Vagina (tissue), 2 donors: ENCODE results near the gene CEBPE. TPM values are rescaled to one million over a fixed set of nuclear protein-coding genes. Genes with fewer than 3 reads are reported as not detected.
A peak's percentile ranks its signal among the peaks of the same experiment; 100 is the strongest.

Experiments
- DNase-seq, 2 donors: peaks; one replicate each; pipeline ENCODE4 v3.0.0-alpha.2; 2017; ENCODE audit errors: extremely low spot score in 2 of 2
- H3K27ac ChIP-seq: fragments of 200-600 bp; sonication (generic); one replicate; pipeline ENCODE4 v1.5.1; 2019
- H3K27me3 ChIP-seq: fragments of 200-600 bp; sonication (generic); one replicate; pipeline ENCODE4 v1.5.1; 2019
- H3K36me3 ChIP-seq, 2 donors: fragments of 200-600 bp; sonication (generic); one replicate each; pipeline ENCODE4 v1.5.1; 2017 to 2019
- H3K4me1 ChIP-seq: fragments of 200-600 bp; sonication (generic); one replicate; pipeline ENCODE4 v1.5.1; 2019
- H3K4me3 ChIP-seq, 2 donors: fragments of 200-600 bp; sonication (generic); 1 replicate in 1 of 2; 2 replicates in 1 of 2; pipeline ENCODE4 v1.5.1; 2016 to 2019
- H3K9me3 ChIP-seq: fragments of 200-600 bp; sonication (generic); one replicate; pipeline ENCODE4 v1.5.1; 2019
- POLR2A ChIP-seq, 2 donors: fragments of 450-650 bp; IDR thresholded peaks; one replicate each; pipeline ENCODE4 v1.6.1; 2017; ENCODE audit warnings: antibody characterized with exemption in 2 of 2, mild to moderate bottlenecking in 2 of 2, moderate library complexity in 2 of 2
- POLR2AphosphoS5 ChIP-seq, 2 donors: sonication (generic); formaldehyde crosslinking; IDR thresholded peaks; one replicate each; pipeline ENCODE4 v1.9.0; 2017; ENCODE audit warnings: antibody characterized with exemption in 2 of 2, mild to moderate bottlenecking in 2 of 2, low read depth in 1 of 2; ENCODE audit not compliant: insufficient read depth in 1 of 2
- intact Hi-C: fragments of 100-400 bp; cut with DNase I; formaldehyde crosslinking; loops from one replicate; pipeline ENCODE4 v1.15.1; 2023
- total RNA-seq: library from RNA; depleted of rRNA; stranded (reverse); fragments of >200 nt; gene quantifications from one replicate; pipeline ENCODE4 v1.2.3, GENCODE V29; 2016
- TF ChIP-seq, protein P1 (sequence below), 3 experiments: fragments of 450-650 bp in 2 of 3; fragments of 200-600 bp in 1 of 3; sonication (generic) in 1 of 3; IDR thresholded peaks; one replicate each; pipeline ENCODE4 v1.5.1; 2017 to 2019; ENCODE audit warnings: antibody characterized with exemption in 3 of 3, mild to moderate bottlenecking in 2 of 3, moderate library complexity in 2 of 3

CEBPE gene
- total RNA-seq, 1 donor from 2014 or later: not detected

DNA sequence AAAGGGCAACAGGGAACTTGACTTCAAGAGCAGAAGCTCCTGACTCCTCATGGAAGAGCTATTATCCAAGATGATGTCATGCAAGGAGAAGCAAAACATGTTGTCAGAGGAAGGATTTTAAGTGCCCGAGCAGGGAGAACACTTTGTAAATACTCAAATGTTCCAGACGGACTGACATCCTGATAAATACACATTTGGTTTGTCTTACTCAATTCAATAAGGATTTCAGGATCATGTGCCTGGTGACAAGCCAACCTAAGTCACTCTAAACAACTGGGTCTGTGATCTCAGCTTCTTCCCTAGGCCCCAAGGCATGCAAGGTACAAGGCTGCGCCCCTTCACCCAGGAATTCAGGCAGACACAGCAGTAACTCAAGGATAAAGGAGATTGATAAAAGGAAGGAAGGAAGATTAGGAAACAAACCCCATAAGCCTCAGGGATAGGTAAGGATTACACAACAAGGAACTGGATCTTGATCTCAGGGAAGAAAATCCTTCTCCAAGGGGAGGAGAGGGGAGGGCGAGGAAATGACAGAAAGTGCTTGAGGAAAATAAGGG is 26.8 kb upstream of the CEBPE start:
- no peak for DNase-seq
- intact Hi-C loops: no loop called here
- H3K9me3 ChIP-seq: no peaks in the 10 kb centered on the region
- peaks cover 0 to under 1% of the 10 kb centered on the region in 2 donors for H3K36me3 ChIP-seq
- peaks cover 73% of the 10 kb centered on the region for H3K4me1 ChIP-seq
- H3K27me3 ChIP-seq: no peaks in the 10 kb centered on the region
- peak overlapping the region; percentile 87 for H3K27ac ChIP-seq
- TF ChIP-seq, protein P1, sequence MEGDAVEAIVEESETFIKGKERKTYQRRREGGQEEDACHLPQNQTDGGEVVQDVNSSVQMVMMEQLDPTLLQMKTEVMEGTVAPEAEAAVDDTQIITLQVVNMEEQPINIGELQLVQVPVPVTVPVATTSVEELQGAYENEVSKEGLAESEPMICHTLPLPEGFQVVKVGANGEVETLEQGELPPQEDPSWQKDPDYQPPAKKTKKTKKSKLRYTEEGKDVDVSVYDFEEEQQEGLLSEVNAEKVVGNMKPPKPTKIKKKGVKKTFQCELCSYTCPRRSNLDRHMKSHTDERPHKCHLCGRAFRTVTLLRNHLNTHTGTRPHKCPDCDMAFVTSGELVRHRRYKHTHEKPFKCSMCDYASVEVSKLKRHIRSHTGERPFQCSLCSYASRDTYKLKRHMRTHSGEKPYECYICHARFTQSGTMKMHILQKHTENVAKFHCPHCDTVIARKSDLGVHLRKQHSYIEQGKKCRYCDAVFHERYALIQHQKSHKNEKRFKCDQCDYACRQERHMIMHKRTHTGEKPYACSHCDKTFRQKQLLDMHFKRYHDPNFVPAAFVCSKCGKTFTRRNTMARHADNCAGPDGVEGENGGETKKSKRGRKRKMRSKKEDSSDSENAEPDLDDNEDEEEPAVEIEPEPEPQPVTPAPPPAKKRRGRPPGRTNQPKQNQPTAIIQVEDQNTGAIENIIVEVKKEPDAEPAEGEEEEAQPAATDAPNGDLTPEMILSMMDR (IDR thresholded peaks at IDR 0.05): no peak
- TF ChIP-seq POLR2AphosphoS5 (IDR thresholded peaks at IDR 0.05; ENCODE audit: insufficient read depth in 1 of 2, low read depth in 1 of 2): peak; percentile 31 to 83
- H3K4me3 ChIP-seq: no peak overlapping the region

DNA sequence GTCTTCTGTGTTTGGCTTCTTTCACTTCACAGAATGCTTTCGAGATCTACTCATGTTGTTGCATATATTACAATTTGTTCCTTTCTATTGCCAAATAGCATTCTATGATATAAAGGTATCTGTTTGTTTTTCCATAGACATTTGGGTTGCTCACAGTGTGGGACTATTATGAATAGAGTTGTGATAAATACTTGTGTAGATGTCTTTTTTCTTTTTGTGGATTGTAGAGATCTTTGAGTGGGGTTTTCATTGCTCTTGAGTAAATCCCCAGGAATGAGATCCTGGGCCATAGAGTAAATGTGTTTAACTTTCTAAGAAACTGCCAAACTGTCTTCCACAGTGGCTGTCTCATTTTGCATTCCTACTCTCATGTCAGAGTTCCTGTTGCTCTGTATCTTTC is 24.9 kb upstream of the CEBPE start:
- H3K4me3 ChIP-seq: no peak overlapping the region
- H3K9me3 ChIP-seq: no peaks in the 10 kb centered on the region
- intact Hi-C loops: no loop called here
- H3K4me1 ChIP-seq: peaks cover 59% of the 10 kb centered on the region
- no peaks in the 10 kb centered on the region for H3K27me3 ChIP-seq
- H3K27ac ChIP-seq: peak overlapping the region; percentile 87
- no peak for DNase-seq
- TF ChIP-seq, protein P1 (IDR thresholded peaks at IDR 0.05): no peak
- TF ChIP-seq POLR2A (IDR thresholded peaks at IDR 0.05): no peak
- TF ChIP-seq POLR2AphosphoS5 (IDR thresholded peaks at IDR 0.05; ENCODE audit: insufficient read depth in 1 of 2, low read depth in 1 of 2): no peak
- peaks cover 0 to 20% of the 10 kb centered on the region in 2 donors for H3K36me3 ChIP-seq

DNA sequence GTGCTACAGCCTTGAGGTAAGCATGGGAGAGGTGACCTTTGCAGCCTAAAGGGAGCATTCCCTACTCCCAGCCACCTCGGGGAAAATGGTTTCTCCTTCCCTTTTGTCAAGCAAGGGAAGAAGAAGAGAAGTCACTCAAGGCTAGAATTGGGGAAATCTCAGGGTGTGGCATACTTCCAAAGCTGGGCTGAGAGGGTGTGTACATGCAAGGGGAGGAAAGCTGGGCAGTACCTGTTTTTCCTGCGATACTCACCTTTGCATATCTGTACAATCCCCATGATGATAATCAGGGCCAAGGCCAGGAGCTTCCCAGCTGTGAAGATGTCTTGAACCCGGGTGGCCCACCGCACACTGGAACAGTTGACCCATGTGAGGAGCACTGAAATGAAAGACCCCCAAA is 23.8 kb upstream of the CEBPE start:
- peaks cover 63% of the 10 kb centered on the region for H3K4me1 ChIP-seq
- intact Hi-C loops: no loop called here
- H3K36me3 ChIP-seq: peaks cover 0 to 27% of the 10 kb centered on the region in 2 donors
- H3K27ac ChIP-seq: peak overlapping the region; percentile 87
- no peaks in the 10 kb centered on the region for H3K27me3 ChIP-seq
- TF ChIP-seq POLR2AphosphoS5 (IDR thresholded peaks at IDR 0.05; ENCODE audit: insufficient read depth in 1 of 2, low read depth in 1 of 2) (no peak), POLR2A (IDR thresholded peaks at IDR 0.05) (no peak)
- TF ChIP-seq, protein P1 (IDR thresholded peaks at IDR 0.05): no peak
- no peak for DNase-seq
- H3K4me3 ChIP-seq: no peak overlapping the region
- H3K9me3 ChIP-seq: no peaks in the 10 kb centered on the region

DNA sequence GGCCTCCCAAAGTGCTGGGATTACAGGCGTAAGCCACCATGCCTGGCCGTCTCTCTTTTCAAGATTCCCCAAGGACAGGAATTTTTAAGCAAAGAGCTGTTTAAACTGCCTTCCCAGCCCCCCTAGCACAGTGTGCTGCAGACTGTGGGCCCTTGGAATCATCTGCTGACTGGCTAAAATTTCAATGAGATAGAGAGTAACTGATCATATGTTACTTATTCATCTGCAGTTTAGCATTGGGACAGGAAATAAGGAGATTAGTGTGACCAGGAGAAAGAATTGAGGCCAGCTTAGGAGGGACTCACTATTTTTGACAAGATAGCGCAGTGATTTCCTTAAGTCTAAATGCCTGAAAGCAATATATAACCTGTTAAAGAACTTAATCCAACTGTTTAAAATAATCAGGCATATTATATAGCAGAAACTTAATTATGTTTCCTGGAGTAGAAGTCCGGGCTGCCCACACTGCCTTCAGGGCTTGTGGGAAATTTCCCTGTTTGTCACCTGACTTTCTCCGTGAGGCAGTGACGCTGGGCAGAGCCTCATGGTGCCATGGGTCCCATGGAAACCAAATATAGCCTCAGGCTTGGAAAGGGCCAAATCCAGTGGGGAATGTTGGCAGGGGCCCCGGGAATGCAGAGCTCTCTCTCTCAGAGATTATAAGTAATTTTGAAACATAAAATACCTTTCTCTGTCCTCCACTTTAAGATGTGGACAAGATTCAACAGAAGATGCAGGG is 22.8 kb upstream of the CEBPE start:
- H3K4me3 ChIP-seq: no peak overlapping the region
- no peak for DNase-seq
- H3K9me3 ChIP-seq: no peaks in the 10 kb centered on the region
- intact Hi-C loops: no loop called here
- H3K27me3 ChIP-seq: no peaks in the 10 kb centered on the region
- peak overlapping the region; percentile 87 for H3K27ac ChIP-seq
- H3K4me1 ChIP-seq: peaks cover 56% of the 10 kb centered on the region
- TF ChIP-seq, protein P1 (IDR thresholded peaks at IDR 0.05): no peak
- TF ChIP-seq POLR2AphosphoS5 (IDR thresholded peaks at IDR 0.05; ENCODE audit: insufficient read depth in 1 of 2, low read depth in 1 of 2): no peak
- TF ChIP-seq POLR2A (IDR thresholded peaks at IDR 0.05): no peak
- peaks cover 0 to 27% of the 10 kb centered on the region in 2 donors for H3K36me3 ChIP-seq

DNA sequence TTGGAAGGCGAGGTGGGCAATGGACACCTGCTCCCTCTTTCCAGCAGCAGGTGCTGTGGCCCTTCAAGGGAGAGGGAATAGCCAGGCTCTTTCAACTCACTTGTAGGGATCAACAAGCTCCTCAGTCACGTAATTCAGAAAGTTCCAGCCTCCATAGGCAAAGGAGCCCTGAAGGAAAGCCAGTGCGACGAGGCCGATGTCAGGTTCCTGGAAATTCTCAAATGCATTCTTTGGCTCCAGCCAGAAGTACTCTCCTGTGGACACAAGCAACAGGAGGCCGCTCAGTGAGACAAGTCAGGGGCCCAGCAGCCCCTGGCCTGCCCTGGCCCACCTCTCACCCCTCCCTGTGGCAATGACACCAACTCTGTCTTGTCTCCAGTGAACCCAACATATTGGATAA is 21.3 kb upstream of the CEBPE start:
- no peak overlapping the region for H3K27ac ChIP-seq
- H3K4me1 ChIP-seq: peaks cover 41% of the 10 kb centered on the region
- H3K9me3 ChIP-seq: no peaks in the 10 kb centered on the region
- TF ChIP-seq POLR2AphosphoS5 (IDR thresholded peaks at IDR 0.05; ENCODE audit: insufficient read depth in 1 of 2, low read depth in 1 of 2) (no peak), POLR2A (IDR thresholded peaks at IDR 0.05) (no peak)
- TF ChIP-seq, protein P1 (IDR thresholded peaks at IDR 0.05): no peak
- no peak overlapping the region for H3K4me3 ChIP-seq
- DNase-seq: no peak
- peaks cover 0 to 32% of the 10 kb centered on the region in 2 donors for H3K36me3 ChIP-seq
- H3K27me3 ChIP-seq: no peaks in the 10 kb centered on the region
- intact Hi-C loops: no loop called here
